Stimulated activated CD8-positive, alpha-beta memory T cell treated with anti-CD3 and anti-CD28 coated beads, Interleukin-2, amount 100 ng/mL, for 1 hour (primary cell): ENCODE measurements around the gene CHCHD6.

Experiments
- DNase-seq, 2 donors: peaks; one replicate each; pipeline ENCODE4 v3.0.0-alpha.2; 2020; ENCODE audit warnings: low read depth in 2 of 2

The CHCHD6 gene

DNA sequence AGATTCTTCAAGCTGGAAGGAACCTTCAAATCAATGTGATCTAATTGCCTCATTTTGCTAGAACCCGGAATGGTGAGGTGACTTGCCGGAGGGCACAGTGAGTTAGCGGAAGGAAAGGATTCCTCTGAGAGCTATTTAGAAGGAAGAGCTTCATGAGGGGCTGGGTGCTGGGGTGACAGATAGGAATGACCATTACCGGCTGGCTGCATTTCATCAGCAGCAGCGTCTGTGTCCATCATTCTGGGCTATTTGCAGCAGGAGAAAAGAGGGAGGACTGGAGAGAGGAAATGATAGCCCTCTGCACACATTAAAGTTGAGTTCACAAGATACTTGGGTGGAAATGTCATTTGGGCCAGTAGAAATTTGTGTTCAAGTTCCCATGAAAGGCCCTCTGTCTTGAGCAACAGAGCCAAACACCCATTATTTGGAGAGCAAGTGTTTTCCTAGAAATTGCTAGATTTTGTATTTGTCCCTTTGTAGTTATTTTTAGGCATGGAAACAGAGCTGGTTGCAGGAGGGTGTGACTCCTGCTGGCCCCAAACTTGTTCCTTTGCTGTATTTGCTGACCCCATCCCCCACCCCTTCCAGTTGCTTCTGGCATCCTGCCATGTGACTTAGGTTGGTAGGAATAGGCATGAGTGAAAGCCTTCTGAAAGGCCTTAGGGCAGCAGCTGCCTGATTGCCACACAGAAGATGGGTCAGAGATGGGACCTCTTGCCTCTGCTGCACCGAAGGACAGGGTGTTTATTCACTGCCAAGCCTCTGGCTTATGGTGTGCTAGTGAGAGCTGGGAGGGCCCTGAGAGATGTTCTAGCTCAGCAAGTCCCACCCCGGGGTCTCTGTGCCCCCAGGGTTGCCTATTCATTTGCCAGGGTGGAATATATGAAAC is 191.4 kb downstream of the CHCHD6 start:
- no peak for DNase-seq

DNA sequence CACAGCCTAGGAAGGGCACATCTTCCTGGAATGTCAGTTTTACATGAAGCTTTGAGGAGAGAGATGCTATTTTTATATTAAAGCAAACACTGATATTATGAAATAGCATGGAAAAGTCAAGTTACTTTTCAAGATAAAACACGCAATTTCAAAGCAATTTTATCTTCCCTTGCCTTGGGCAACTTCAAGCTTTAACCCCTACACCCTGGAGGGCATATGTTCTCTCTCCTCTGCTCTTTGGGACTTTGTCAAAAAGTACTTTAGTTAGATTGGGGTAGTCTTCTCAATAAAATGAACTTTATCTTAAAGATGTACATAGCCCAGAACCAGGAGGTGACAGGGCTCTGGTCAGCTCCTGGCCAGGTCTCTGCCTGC is 192.0 kb downstream of the CHCHD6 start:
- no peak for DNase-seq

DNA sequence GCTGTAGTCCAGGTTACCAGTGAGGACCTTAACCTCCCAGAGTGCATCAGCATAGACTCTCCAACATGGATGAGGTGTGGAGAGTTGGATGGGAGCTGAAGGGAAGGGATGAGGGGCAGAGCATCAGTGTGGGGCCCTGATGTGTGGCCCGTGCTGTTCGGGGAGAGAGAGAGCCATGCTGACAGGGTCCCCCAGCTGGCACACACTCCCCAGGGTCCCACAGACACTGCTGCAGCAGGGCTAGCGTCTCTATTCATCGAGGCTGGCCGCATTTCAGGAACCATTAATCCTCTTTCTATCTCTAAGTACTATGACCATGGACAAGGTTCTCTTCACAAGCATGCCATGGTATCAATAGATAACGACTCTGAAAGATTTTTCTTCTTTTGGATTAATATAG is 192.9 kb downstream of the CHCHD6 start:
- no peak for DNase-seq

GRCh38 chr3:126897943-126898342 is 193.9 kb downstream of the CHCHD6 start:
- no peak for DNase-seq

- DNase-seq: no peak
Measured at GRCh38 chr3:126900859-126901540, 197.0 kb downstream of the CHCHD6 start.

GRCh38 chr3:126901631-126902030 is 197.6 kb downstream of the CHCHD6 start:
- DNase-seq: no peak

DNA sequence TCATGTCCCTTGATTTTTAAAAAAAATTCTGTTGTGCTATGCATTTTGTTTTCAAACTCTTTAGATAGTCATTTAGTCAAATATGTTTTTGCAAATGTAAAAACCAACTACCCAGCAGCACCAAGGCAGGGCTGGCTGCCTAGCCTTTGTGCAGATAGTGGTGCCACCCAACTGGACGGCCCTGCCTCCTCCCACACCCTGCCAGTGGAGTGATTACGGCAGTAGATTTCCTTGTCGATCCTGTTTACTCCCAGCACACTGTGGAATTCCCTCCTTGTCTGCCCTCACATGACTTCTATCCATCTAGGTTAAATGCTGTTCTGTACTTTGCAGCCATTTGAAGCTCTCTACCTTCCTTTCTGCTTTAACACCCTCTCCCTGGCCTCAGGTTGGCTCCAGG is 199.5 kb downstream of the CHCHD6 start:
- no peak for DNase-seq

DNA sequence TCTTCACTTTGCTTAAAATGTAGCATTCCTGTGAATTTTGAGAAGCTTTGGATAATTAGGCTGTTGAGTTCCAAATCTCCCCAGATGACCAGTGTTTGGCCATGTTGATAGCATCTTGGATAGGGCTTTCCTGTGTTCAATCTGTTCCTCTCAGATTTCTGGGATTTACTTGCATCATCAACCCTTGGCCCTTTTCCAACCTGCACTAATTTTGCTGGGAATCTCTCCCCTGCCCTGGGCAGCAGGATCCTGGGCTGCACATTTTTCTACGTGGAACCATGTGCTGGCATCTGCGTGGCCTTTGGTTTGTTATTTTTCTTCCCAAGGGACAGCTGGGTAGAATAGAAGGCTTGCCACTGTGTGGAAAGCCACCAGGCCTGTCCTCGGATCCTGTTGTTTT is 203.5 kb downstream of the CHCHD6 start:
- no peak for DNase-seq

GRCh38 chr3:126908752-126909275 is 204.8 kb downstream of the CHCHD6 start:
- DNase-seq: no peak

DNA sequence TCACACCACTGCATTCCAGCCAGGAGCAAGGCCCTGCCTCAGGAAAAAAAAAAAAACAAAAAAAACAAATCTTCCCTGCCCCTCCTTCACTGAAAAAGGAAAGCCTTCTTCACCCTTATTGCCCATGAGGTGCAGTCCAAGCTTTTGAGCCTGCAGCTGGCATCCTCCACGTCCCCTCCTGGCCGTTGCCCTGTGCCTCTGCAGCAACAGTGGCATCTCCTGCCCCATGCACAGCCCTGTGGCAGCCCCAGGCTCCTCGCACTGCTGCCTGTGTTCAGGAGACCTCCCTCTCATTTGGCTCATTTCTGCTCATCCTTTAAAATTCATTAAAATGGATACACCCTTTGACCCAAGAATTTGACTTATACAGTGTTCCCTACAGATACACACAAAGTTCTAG is 206.2 kb downstream of the CHCHD6 start:
- no peak for DNase-seq

- DNase-seq: peak; percentile 43 to 47
Measured at GRCh38 chr3:126911162-126912026, 207.4 kb downstream of the CHCHD6 start.

GRCh38 chr3:126912027-126912422 is 208.0 kb downstream of the CHCHD6 start:
- DNase-seq: no peak

- DNase-seq: no peak
Measured at GRCh38 chr3:126912491-126913195, 208.6 kb downstream of the CHCHD6 start.

GRCh38 chr3:126913524-126913923 is 209.5 kb downstream of the CHCHD6 start:
- no peak for DNase-seq

DNA sequence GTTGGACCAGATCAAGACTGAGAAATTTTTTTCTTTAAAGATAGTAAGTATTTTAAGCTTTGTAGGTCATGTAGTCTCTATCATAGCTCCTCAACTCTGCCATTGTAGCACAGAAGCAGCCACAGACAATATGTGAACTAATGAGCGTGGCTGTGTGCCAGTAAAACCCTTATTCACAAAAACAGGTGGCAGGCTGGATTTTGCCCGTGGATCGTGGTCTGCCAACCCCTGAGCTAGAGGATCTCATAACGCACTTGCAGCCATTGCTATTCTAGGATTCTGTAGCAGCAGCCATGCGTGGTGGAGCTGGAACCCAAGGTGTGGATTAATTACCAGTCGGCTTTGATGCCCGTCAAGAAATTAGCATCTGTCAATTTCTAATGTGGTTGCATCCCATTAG is 210.2 kb downstream of the CHCHD6 start:
- DNase-seq: no peak

- DNase-seq: no peak
Measured at GRCh38 chr3:126915015-126915414, 211.0 kb downstream of the CHCHD6 start.

DNA sequence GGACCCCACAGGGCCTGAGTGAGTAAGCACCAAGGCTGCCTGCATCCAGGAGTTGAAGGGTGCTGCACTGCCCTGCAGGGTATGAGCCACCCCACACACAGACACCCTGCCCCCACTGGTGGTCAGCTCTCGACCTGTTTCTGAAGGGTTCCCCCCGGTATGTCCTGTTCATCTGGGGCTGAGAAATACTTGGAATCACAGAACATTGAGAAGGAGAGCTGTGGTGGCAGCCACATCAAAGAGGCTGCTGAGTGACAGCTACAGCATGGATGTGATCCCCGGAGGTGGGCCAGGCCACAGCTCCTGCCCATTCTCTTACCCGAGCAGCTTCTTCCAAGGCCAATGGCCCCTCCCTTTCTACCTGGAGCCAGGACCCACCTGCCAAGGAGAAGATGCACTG is 212.5 kb downstream of the CHCHD6 start:
- no peak for DNase-seq

DNA sequence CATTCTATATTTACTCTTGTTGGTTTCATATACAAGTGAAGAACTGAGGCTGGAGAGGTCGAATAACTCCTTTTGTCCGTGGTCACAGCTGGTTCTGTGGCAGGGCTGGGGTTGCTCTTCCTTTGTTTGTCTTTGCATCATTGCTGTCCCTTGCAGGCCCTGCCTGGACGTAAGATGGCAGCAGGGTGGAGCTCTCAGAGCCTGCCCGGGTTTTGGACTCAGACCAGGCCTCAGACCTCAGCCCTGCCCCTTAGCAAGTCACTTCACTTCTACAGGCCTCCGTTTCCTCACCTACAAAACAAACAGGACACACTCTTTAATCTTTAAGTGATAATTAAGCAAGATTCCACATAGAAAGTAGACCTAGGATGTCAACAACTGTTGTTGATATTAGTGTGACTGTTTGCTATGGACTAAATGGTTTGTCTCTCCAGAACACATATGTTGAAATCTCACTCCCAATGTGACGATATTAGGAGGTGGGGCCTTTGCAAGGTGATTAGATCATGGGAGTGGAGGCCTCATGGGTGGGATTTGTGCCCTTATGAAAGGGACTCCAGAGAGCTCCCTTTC is 213.3 kb downstream of the CHCHD6 start:
- no peak for DNase-seq

DNA sequence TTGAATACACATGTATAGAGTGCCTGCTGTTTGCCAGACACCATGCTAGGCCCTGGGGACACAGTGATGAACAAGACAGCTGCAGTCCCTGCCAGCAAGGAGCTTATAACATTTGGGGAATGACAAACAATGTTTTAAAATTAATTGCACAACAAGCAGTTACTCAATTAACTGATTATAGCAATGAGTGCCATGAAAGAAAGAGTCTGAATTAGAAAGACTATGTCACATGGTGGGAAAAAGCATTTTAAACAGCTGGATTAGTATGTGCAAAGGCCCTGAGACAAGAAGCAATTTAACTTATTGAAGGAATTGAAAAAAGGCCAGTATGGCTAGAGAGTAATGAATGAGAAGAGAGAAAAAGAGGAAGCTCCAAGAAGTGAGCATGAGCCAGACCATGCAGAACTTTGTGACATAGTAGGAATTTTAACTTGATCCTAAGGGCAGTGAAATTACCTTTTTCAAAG is 214.3 kb downstream of the CHCHD6 start:
- DNase-seq: no peak

- DNase-seq: no peak
Measured at GRCh38 chr3:126921085-126921824, 217.2 kb downstream of the CHCHD6 start.
